Lower leg skin (tissue), 3 donors: Measurements from ENCODE around the gene WRAP53.

Source experiments
- CTCF ChIP-seq, 3 donors: fragments of 450-650 bp; IDR thresholded peaks; one replicate each; pipeline ENCODE4 v1.5.1; 2016; ENCODE audit warnings: antibody characterized with exemption in 3 of 3, mild to moderate bottlenecking in 3 of 3, moderate library complexity in 2 of 3
- POLR2A ChIP-seq, 2 donors: fragments of 450-650 bp; IDR thresholded peaks; one replicate each; pipeline ENCODE4 v1.6.1; 2016 to 2017; ENCODE audit warnings: antibody characterized with exemption in 2 of 2, mild to moderate bottlenecking in 1 of 2, moderate library complexity in 1 of 2

- TF ChIP-seq CTCF (IDR thresholded peaks at IDR 0.05), result no peak
- no peak for TF ChIP-seq POLR2A (IDR thresholded peaks at IDR 0.05)
These were observed 52.3 kb downstream of the WRAP53 start for GRCh38 chr17:7740481-7741001.
